Measurements from ENCODE around the gene CELF2.

Gene CELF2

GRCh38 chr10:11256896-11257295, 239.2 kb downstream of the CELF2 start:
- no peak overlapping the region for H2BK15ac ChIP-seq (ENCODE audit: low read length)
- WGBS, 2 donors (ENCODE audit: extremely low coverage in 2 of 2, insufficient read length in 2 of 2, insufficient replicate concordance in 1 of 2) = no CpG with 5 or more reads among the region's 13 CpGs
- no peaks in the 10 kb centered on the region for H3K9me3 ChIP-seq (replicated peaks in 1 of 2; ENCODE audit: control insufficient read depth in 2 of 2, insufficient read depth in 1 of 2, low read depth in 1 of 2, low read length in 2 of 2)
- peaks cover 18 to 19% of the 10 kb centered on the region in 2 donors for H3K36me3 ChIP-seq (replicated peaks in 1 of 2; ENCODE audit: control insufficient read depth in 2 of 2, insufficient read depth in 2 of 2, low read length in 2 of 2)
- no peak overlapping the region for H3K14ac ChIP-seq (ENCODE audit: low read length)
- H2AK5ac ChIP-seq (ENCODE audit: low read depth, low read length) = no peak overlapping the region
- no peaks in the 10 kb centered on the region for H3K79me1 ChIP-seq (ENCODE audit: low read depth, low read length)
- no peak for DNase-seq (ENCODE audit: low spot score)
- no peak overlapping the region for H4K91ac ChIP-seq (ENCODE audit: low read depth, low read length, poor library complexity)
- no peaks in the 10 kb centered on the region for H3K27me3 ChIP-seq (ENCODE audit: control insufficient read depth in 3 of 3, insufficient read depth in 3 of 3, low read depth in 1 of 3, low read length in 3 of 3)
- H2BK120ac ChIP-seq (ENCODE audit: low read depth, low read length) = no peak overlapping the region
- no peak overlapping the region for H3K4me3 ChIP-seq (ENCODE audit: low read length in 2 of 2)
- peaks cover 0 to 3% of the 10 kb centered on the region in 2 donors for H3K4me1 ChIP-seq (ENCODE audit: control insufficient read depth in 2 of 2, insufficient read depth in 1 of 2, low read depth in 1 of 2, low read length in 2 of 2)
- no peak overlapping the region for H3K18ac ChIP-seq (ENCODE audit: low read length)
- H4K8ac ChIP-seq (ENCODE audit: low read depth, low read length) = no peak overlapping the region
- H3K4me2 ChIP-seq (ENCODE audit: insufficient read depth, low read length, poor library complexity, severe bottlenecking) = no peak overlapping the region
- no peak overlapping the region for H3K9ac ChIP-seq (ENCODE audit: low read depth, low read length, poor library complexity)
- H3K4ac ChIP-seq (ENCODE audit: low read length) = no peak overlapping the region
- no peak overlapping the region for H2BK12ac ChIP-seq (ENCODE audit: low read length)
- H2AFZ ChIP-seq (ENCODE audit: low read length) = no peak overlapping the region
- H2BK5ac ChIP-seq (ENCODE audit: low read length) = no peak overlapping the region
- H3K27ac ChIP-seq (replicated peaks; ENCODE audit: low read length) = no peak overlapping the region
- no peak overlapping the region for H3K23ac ChIP-seq (ENCODE audit: low read depth, low read length, poor library complexity)

- Histone ChIP-seq H3K9me3 (replicated peaks in 1 of 2; ENCODE audit: control insufficient read depth in 2 of 2, insufficient read depth in 1 of 2, low read depth in 1 of 2, low read length in 2 of 2) (no peaks in the 10 kb centered on the region), H3K4me1 (ENCODE audit: control insufficient read depth in 2 of 2, insufficient read depth in 1 of 2, low read depth in 1 of 2, low read length in 2 of 2) (peaks cover 0 to under 1% of the 10 kb centered on the region in 2 donors), H3K27ac (replicated peaks; ENCODE audit: low read length) (no peak overlapping the region), H4K91ac (ENCODE audit: low read depth, low read length, poor library complexity) (no peak overlapping the region), H3K4ac (ENCODE audit: low read length) (no peak overlapping the region), H3K14ac (ENCODE audit: low read length) (no peak overlapping the region), H2AFZ (ENCODE audit: low read length) (no peak overlapping the region), H3K27me3 (ENCODE audit: control insufficient read depth in 3 of 3, insufficient read depth in 3 of 3, low read depth in 1 of 3, low read length in 3 of 3) (no peaks in the 10 kb centered on the region), H2BK15ac (ENCODE audit: low read length) (no peak overlapping the region), H3K79me1 (ENCODE audit: low read depth, low read length) (no peaks in the 10 kb centered on the region), H3K9ac (ENCODE audit: low read depth, low read length, poor library complexity) (no peak overlapping the region), H2BK12ac (ENCODE audit: low read length) (no peak overlapping the region), H4K8ac (ENCODE audit: low read depth, low read length) (no peak overlapping the region), H3K18ac (ENCODE audit: low read length) (no peak overlapping the region), H2BK5ac (ENCODE audit: low read length) (no peak overlapping the region), H3K23ac (ENCODE audit: low read depth, low read length, poor library complexity) (no peak overlapping the region), H2AK5ac (ENCODE audit: low read depth, low read length) (no peak overlapping the region), H3K36me3 (replicated peaks in 1 of 2; ENCODE audit: control insufficient read depth in 2 of 2, insufficient read depth in 2 of 2, low read length in 2 of 2) (peaks cover 19 to 21% of the 10 kb centered on the region in 2 donors), H3K4me3 (ENCODE audit: low read length in 2 of 2) (no peak overlapping the region), H2BK120ac (ENCODE audit: low read depth, low read length) (no peak overlapping the region), H3K4me2 (ENCODE audit: insufficient read depth, low read length, poor library complexity, severe bottlenecking) (no peak overlapping the region)
- no CpG with 5 or more reads among the region's 13 CpGs for WGBS, 2 donors (ENCODE audit: extremely low coverage in 2 of 2, insufficient read length in 2 of 2, insufficient replicate concordance in 1 of 2)
- no peak for DNase-seq (ENCODE audit: low spot score)
Observed at GRCh38 chr10:11257440-11258090, 239.9 kb downstream of the CELF2 start.

- no peak overlapping the region for H2AFZ ChIP-seq (ENCODE audit: low read length)
- H3K14ac ChIP-seq (ENCODE audit: low read length) = no peak overlapping the region
- no peak overlapping the region for H3K9ac ChIP-seq (ENCODE audit: low read depth, low read length, poor library complexity)
- H3K4me1 ChIP-seq (ENCODE audit: control insufficient read depth in 2 of 2, insufficient read depth in 1 of 2, low read depth in 1 of 2, low read length in 2 of 2) = no peaks in the 10 kb centered on the region
- H3K4me3 ChIP-seq (ENCODE audit: low read length in 2 of 2) = no peak overlapping the region
- no peak overlapping the region for H2BK5ac ChIP-seq (ENCODE audit: low read length)
- H3K23ac ChIP-seq (ENCODE audit: low read depth, low read length, poor library complexity) = no peak overlapping the region
- no peak overlapping the region for H3K4me2 ChIP-seq (ENCODE audit: insufficient read depth, low read length, poor library complexity, severe bottlenecking)
- H4K8ac ChIP-seq (ENCODE audit: low read depth, low read length) = no peak overlapping the region
- no peaks in the 10 kb centered on the region for H3K9me3 ChIP-seq (replicated peaks in 1 of 2; ENCODE audit: control insufficient read depth in 2 of 2, insufficient read depth in 1 of 2, low read depth in 1 of 2, low read length in 2 of 2)
- no peak overlapping the region for H2BK15ac ChIP-seq (ENCODE audit: low read length)
- H3K36me3 ChIP-seq (replicated peaks in 1 of 2; ENCODE audit: control insufficient read depth in 2 of 2, insufficient read depth in 2 of 2, low read length in 2 of 2) = peaks cover 19 to 25% of the 10 kb centered on the region in 2 donors
- H3K27ac ChIP-seq (replicated peaks; ENCODE audit: low read length) = no peak overlapping the region
- H3K79me1 ChIP-seq (ENCODE audit: low read depth, low read length) = no peaks in the 10 kb centered on the region
- no peak overlapping the region for H2AK5ac ChIP-seq (ENCODE audit: low read depth, low read length)
- H2BK120ac ChIP-seq (ENCODE audit: low read depth, low read length) = no peak overlapping the region
- WGBS, 2 donors (ENCODE audit: extremely low coverage in 2 of 2, insufficient read length in 2 of 2, insufficient replicate concordance in 1 of 2) = no CpG with 5 or more reads among the region's 9 CpGs
- no peak for DNase-seq (ENCODE audit: low spot score)
- H3K27me3 ChIP-seq (ENCODE audit: control insufficient read depth in 3 of 3, insufficient read depth in 3 of 3, low read depth in 1 of 3, low read length in 3 of 3) = no peaks in the 10 kb centered on the region
- no peak overlapping the region for H4K91ac ChIP-seq (ENCODE audit: low read depth, low read length, poor library complexity)
- H2BK12ac ChIP-seq (ENCODE audit: low read length) = no peak overlapping the region
- no peak overlapping the region for H3K18ac ChIP-seq (ENCODE audit: low read length)
- no peak overlapping the region for H3K4ac ChIP-seq (ENCODE audit: low read length)
Observed at GRCh38 chr10:11260170-11260569, 242.5 kb downstream of the CELF2 start.

- Histone ChIP-seq H3K27ac (replicated peaks; ENCODE audit: low read length) (no peak overlapping the region), H3K14ac (ENCODE audit: low read length) (no peak overlapping the region), H2BK120ac (ENCODE audit: low read depth, low read length) (no peak overlapping the region), H3K23ac (ENCODE audit: low read depth, low read length, poor library complexity) (no peak overlapping the region), H3K9me3 (replicated peaks in 1 of 2; ENCODE audit: control insufficient read depth in 2 of 2, insufficient read depth in 1 of 2, low read depth in 1 of 2, low read length in 2 of 2) (no peaks in the 10 kb centered on the region), H2AFZ (ENCODE audit: low read length) (no peak overlapping the region), H2BK12ac (ENCODE audit: low read length) (no peak overlapping the region), H4K91ac (ENCODE audit: low read depth, low read length, poor library complexity) (no peak overlapping the region), H3K4me1 (ENCODE audit: control insufficient read depth in 2 of 2, insufficient read depth in 1 of 2, low read depth in 1 of 2, low read length in 2 of 2) (peaks cover 0 to 5% of the 10 kb centered on the region in 2 donors), H3K36me3 (replicated peaks in 1 of 2; ENCODE audit: control insufficient read depth in 2 of 2, insufficient read depth in 2 of 2, low read length in 2 of 2) (peaks cover 19 to 25% of the 10 kb centered on the region in 2 donors), H3K4me3 (ENCODE audit: low read length in 2 of 2) (no peak overlapping the region), H3K79me1 (ENCODE audit: low read depth, low read length) (no peaks in the 10 kb centered on the region), H3K4me2 (ENCODE audit: insufficient read depth, low read length, poor library complexity, severe bottlenecking) (no peak overlapping the region), H3K18ac (ENCODE audit: low read length) (no peak overlapping the region), H3K9ac (ENCODE audit: low read depth, low read length, poor library complexity) (no peak overlapping the region), H3K27me3 (ENCODE audit: control insufficient read depth in 3 of 3, insufficient read depth in 3 of 3, low read depth in 1 of 3, low read length in 3 of 3) (no peaks in the 10 kb centered on the region), H2AK5ac (ENCODE audit: low read depth, low read length) (no peak overlapping the region), H3K4ac (ENCODE audit: low read length) (no peak overlapping the region), H2BK5ac (ENCODE audit: low read length) (no peak overlapping the region), H4K8ac (ENCODE audit: low read depth, low read length) (no peak overlapping the region), H2BK15ac (ENCODE audit: low read length) (no peak overlapping the region)
- DNase-seq (ENCODE audit: low spot score) = no peak
- WGBS, 2 donors (ENCODE audit: extremely low coverage in 2 of 2, insufficient read length in 2 of 2, insufficient replicate concordance in 1 of 2) = no CpG with 5 or more reads among the region's 7 CpGs
Observed at GRCh38 chr10:11261143-11261542, 243.5 kb downstream of the CELF2 start.
